ENCODE measurements around the gene ANO7. TPM values are rescaled to one million over a fixed set of nuclear protein-coding genes. Genes with fewer than 3 reads are reported as not detected.

The ANO7 gene
- total and polyA plus RNA-seq, 2 of the 13 experiments (the other 11 are each of a cell fraction or from before 2014, with no cell fraction given) = 4.1 to 4.9 TPM

DNA sequence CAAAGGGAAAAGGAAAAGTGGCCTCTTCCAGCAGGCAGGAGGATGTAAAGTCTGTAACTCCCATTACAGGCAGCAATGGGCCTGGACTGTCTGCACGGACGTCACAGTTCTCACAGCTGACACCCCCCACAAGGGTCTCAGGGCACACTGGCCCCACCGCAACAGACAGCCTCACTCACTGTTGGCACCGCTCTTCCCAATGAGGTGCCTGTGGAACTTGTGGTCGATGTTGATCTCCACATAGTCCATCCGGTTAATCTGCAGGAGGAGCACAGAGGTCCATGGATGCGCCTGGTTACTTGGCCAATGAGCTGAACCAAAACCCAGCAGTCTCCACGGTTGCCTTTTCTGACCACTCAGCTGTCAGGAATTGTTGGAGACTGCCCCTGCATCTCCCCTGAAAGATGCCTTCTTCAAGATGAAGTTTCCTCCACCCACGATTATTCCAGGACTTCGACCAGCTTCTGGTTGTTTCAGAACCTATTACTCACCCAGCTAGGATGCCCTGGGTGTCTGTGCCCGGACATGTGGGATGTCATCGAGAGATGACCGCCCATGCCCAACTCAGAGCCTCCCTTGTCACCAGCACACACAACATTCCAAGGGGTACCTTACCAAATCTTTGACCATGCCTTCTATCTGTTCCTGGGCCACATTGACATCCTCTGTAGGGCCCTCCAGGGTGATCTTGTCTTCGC, 64.5 kb downstream of the ANO7 start:
- POLR2A ChIA-PET = interaction anchor here (1.2 kb wide), 1 partner anchor 62 kb away, joined by 3 read pairs; no protein-coding TSS in a partner anchor
- intact Hi-C loops (cut with micrococcal nuclease; ENCODE audit: unreplicated experiment) = no loop called here
- no peak for FAIRE-seq

DNA sequence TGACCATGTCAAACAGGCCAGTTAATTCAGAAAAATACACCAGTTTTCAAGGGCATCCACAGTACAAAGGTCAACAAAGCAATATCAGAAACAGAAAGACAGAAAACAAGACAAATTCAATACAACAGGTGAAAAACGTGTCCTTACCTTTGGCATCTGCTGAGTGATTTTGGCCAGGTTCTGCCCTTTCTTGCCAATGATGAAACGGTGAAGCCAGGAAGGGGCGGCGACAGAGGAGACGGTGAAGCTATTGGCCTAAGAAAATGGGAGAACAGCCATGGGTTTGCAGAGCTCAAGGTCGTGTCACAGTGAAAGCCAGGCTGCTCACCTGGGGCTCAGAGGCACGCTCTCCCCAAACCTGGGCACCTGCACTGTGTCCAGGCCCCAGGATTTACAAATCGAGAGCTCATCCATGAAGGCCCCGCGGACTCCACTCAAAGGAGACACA, 66.5 kb downstream of the ANO7 start:
- WGBS (ENCODE audit: low lambda C conversion rate) = 93% methylated on average over 10 of the region's 10 CpGs
- FAIRE-seq = peak; percentile 51
- no peaks in the 10 kb centered on the region for H3K9me3 ChIP-seq (ENCODE audit: low read length)
- DNase-seq (ENCODE audit: low spot score) = no peak
- H3K9ac ChIP-seq (ENCODE audit: insufficient read depth, low read depth, low read length) = no peak overlapping the region
- peak overlapping the region; percentile 26 for H3K27ac ChIP-seq (ENCODE audit: extremely low read length, insufficient read depth, low read length)
- intact Hi-C loops (cut with micrococcal nuclease; ENCODE audit: unreplicated experiment) = no loop called here
- peaks cover 27% of the 10 kb centered on the region for H3K79me2 ChIP-seq (ENCODE audit: insufficient read depth, low read length)
- H2AFZ ChIP-seq (ENCODE audit: low read length) = no peak overlapping the region
- no peak overlapping the region for H3K4me3 ChIP-seq (replicated peaks in 1 of 3; ENCODE audit: insufficient read depth in 1 of 3, low read depth in 2 of 3, low read length in 3 of 3)
- H3K36me3 ChIP-seq (replicated peaks in 1 of 2; ENCODE audit: control insufficient read depth in 1 of 2, insufficient read depth in 2 of 2, low read length in 2 of 2) = peaks cover 67 to 95% of the 10 kb centered on the region in 2 experiments
- H4K20me1 ChIP-seq (ENCODE audit: insufficient read depth, low read length) = peaks cover 52% of the 10 kb centered on the region
- POLR2A ChIA-PET = interaction anchor here (1.2 kb wide), 2 partner anchors 12 to 60 kb away, joined by 3 to 4 read pairs; partner anchors contain the start of genes HDLBP and SEPTIN2
- peaks cover 26% of the 10 kb centered on the region for H3K4me1 ChIP-seq (ENCODE audit: insufficient read depth, low read length)
- CTCF ChIA-PET (ENCODE audit: low intra/inter-chr PET ratio, low total read pairs) = no interaction called here
- no TSS peak for BruUV-seq (replicated peaks)
- ATAC-seq = peak; percentile 21
- no peaks in the 10 kb centered on the region for H3K27me3 ChIP-seq (ENCODE audit: control insufficient read depth in 1 of 2, insufficient read depth in 2 of 2, low read length in 2 of 2)
- no peak overlapping the region for H3K4me2 ChIP-seq (ENCODE audit: low read depth, low read length)
- in situ Hi-C loops (cut with HindIII; ENCODE audit: extremely low pct_ligation_motif_present, low pct_unique_long_range_greater_than_20kb) = no loop called here
- peak; percentile 58 for TF ChIP-seq HNF4A (CRISPR knock-in tag; IDR thresholded peaks at IDR 0.05)
- TF ChIP-seq ZFP1 (CRISPR knock-in tag; IDR thresholded peaks at IDR 0.05) = no peak
- no peak for TF ChIP-seq SRF (IDR thresholded peaks at IDR 0.05; ENCODE audit: low read depth, low read length)
- TF ChIP-seq, protein P1, sequence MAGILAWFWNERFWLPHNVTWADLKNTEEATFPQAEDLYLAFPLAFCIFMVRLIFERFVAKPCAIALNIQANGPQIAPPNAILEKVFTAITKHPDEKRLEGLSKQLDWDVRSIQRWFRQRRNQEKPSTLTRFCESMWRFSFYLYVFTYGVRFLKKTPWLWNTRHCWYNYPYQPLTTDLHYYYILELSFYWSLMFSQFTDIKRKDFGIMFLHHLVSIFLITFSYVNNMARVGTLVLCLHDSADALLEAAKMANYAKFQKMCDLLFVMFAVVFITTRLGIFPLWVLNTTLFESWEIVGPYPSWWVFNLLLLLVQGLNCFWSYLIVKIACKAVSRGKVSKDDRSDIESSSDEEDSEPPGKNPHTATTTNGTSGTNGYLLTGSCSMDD (CRISPR knock-in tag; IDR thresholded peaks at IDR 0.05) = no peak
- no peak for TF ChIP-seq ZSCAN29 (CRISPR knock-in tag; conservative IDR thresholded peaks at IDR 0.05)
- no peak for TF ChIP-seq ZKSCAN8 (CRISPR knock-in tag; IDR thresholded peaks at IDR 0.05; ENCODE audit: borderline replicate concordance)
- peak; percentile 70 for TF ChIP-seq RBM22 (optimal IDR thresholded peaks at IDR 0.05; ENCODE audit: low read length)
- no peak for TF ChIP-seq ZNF749 (CRISPR knock-in tag; IDR thresholded peaks at IDR 0.05; ENCODE audit: borderline replicate concordance)
- peak; percentile 47 for TF ChIP-seq SALL1 (CRISPR knock-in tag; IDR thresholded peaks at IDR 0.05)
- TF ChIP-seq HDAC1 (CRISPR knock-in tag; IDR thresholded peaks at IDR 0.05) = 0 out of 2 replicates have a peak, but pooled peaks have one; percentile 11

More for the DNA sequence above, 64.5 kb downstream of the ANO7 start:
- no peak for DNase-seq (ENCODE audit: low spot score)
- no peak overlapping the region for H2AFZ ChIP-seq (ENCODE audit: low read length)
- CTCF ChIA-PET (ENCODE audit: low intra/inter-chr PET ratio, low total read pairs) = no interaction called here
- no peak overlapping the region for H3K27ac ChIP-seq (ENCODE audit: extremely low read length, insufficient read depth, low read length)
- WGBS (ENCODE audit: low lambda C conversion rate) = 96% methylated on average over 14 of the region's 14 CpGs
- H4K20me1 ChIP-seq (ENCODE audit: insufficient read depth, low read length) = peaks cover 39% of the 10 kb centered on the region
- peaks cover 77 to 98% of the 10 kb centered on the region in 2 experiments for H3K36me3 ChIP-seq (replicated peaks in 1 of 2; ENCODE audit: control insufficient read depth in 1 of 2, insufficient read depth in 2 of 2, low read length in 2 of 2)
- TF ChIP-seq RBFOX2 (IDR thresholded peaks at IDR 0.05; ENCODE audit: low read depth, low read length) (0 out of 2 replicates have a peak, but pooled peaks have one; percentile 24), SRSF1 (optimal IDR thresholded peaks at IDR 0.05; ENCODE audit: low read depth, low read length) (no peak), ZEB1 (IDR thresholded peaks at IDR 0.05; ENCODE audit: insufficient replicate concordance, low read depth) (no peak), NR2F2 (IDR thresholded peaks at IDR 0.05; ENCODE audit: borderline replicate concordance, low read depth) (no peak), POLR2AphosphoS5 (IDR thresholded peaks at IDR 0.05; ENCODE audit: low read depth, low read length) (no peak), AGO2 (optimal IDR thresholded peaks at IDR 0.05; ENCODE audit: low read depth, low read length) (peak; percentile 42), RBM22 (optimal IDR thresholded peaks at IDR 0.05; ENCODE audit: low read length) (peak; percentile 81)
- no peaks in the 10 kb centered on the region for H3K27me3 ChIP-seq (ENCODE audit: control insufficient read depth in 1 of 2, insufficient read depth in 2 of 2, low read length in 2 of 2)
- ATAC-seq = no peak
- no TSS peak for BruUV-seq (replicated peaks)
- H3K4me1 ChIP-seq (ENCODE audit: insufficient read depth, low read length) = peaks cover 26% of the 10 kb centered on the region
- H3K79me2 ChIP-seq (ENCODE audit: insufficient read depth, low read length) = peaks cover 14% of the 10 kb centered on the region
- H3K9me3 ChIP-seq (ENCODE audit: low read length) = no peaks in the 10 kb centered on the region
- in situ Hi-C loops (cut with HindIII; ENCODE audit: extremely low pct_ligation_motif_present, low pct_unique_long_range_greater_than_20kb) = no loop called here
- no peak overlapping the region for H3K9ac ChIP-seq (ENCODE audit: insufficient read depth, low read depth, low read length)
- no peak overlapping the region for H3K4me2 ChIP-seq (ENCODE audit: low read depth, low read length)
- no peak overlapping the region for H3K4me3 ChIP-seq (replicated peaks in 1 of 3; ENCODE audit: insufficient read depth in 1 of 3, low read depth in 2 of 3, low read length in 3 of 3)
